Measurements from ENCODE around the gene MYH15.

Gene MYH15

DNA sequence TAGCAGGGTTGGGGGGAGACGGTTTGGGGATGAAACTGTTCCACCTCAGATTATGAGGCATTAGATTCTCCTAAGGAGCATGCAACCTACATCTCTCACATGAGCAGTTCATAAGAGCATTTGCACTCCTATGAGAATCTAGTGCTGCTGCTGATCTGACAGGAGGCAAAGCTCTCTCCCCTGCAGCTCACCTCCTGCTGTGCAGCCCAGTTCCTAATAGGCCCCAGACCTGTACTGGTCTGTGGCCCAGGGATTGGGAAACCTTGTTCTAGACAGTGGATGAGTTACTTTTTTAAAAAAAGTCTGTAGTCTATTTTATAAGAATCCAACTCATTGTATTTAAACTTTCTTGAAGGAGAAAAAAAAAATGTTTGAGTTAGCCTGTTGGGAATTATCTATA is 114.1 kb downstream of the MYH15 start:
- H3K27me3 ChIP-seq (ENCODE audit: control insufficient read depth, insufficient read depth, low read length): no peaks in the 10 kb centered on the region
- TF ChIP-seq, protein P1, sequence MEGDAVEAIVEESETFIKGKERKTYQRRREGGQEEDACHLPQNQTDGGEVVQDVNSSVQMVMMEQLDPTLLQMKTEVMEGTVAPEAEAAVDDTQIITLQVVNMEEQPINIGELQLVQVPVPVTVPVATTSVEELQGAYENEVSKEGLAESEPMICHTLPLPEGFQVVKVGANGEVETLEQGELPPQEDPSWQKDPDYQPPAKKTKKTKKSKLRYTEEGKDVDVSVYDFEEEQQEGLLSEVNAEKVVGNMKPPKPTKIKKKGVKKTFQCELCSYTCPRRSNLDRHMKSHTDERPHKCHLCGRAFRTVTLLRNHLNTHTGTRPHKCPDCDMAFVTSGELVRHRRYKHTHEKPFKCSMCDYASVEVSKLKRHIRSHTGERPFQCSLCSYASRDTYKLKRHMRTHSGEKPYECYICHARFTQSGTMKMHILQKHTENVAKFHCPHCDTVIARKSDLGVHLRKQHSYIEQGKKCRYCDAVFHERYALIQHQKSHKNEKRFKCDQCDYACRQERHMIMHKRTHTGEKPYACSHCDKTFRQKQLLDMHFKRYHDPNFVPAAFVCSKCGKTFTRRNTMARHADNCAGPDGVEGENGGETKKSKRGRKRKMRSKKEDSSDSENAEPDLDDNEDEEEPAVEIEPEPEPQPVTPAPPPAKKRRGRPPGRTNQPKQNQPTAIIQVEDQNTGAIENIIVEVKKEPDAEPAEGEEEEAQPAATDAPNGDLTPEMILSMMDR (IDR thresholded peaks at IDR 0.05): no peak
- H3K27ac ChIP-seq: no peak overlapping the region
- no peak overlapping the region for H2AFZ ChIP-seq
- H3K9ac ChIP-seq: no peak overlapping the region
- H3K4me2 ChIP-seq (ENCODE audit: low read length): no peak overlapping the region
- no peaks in the 10 kb centered on the region for H3K79me2 ChIP-seq
- no peaks in the 10 kb centered on the region for H3K36me3 ChIP-seq (ENCODE audit: control insufficient read depth, insufficient read depth, low read length)
- no peaks in the 10 kb centered on the region for H3K9me3 ChIP-seq (ENCODE audit: control insufficient read depth, low read length)
- no peak overlapping the region for H3K4me3 ChIP-seq (ENCODE audit: low read depth, low read length)
- no peaks in the 10 kb centered on the region for H3K4me1 ChIP-seq

DNA sequence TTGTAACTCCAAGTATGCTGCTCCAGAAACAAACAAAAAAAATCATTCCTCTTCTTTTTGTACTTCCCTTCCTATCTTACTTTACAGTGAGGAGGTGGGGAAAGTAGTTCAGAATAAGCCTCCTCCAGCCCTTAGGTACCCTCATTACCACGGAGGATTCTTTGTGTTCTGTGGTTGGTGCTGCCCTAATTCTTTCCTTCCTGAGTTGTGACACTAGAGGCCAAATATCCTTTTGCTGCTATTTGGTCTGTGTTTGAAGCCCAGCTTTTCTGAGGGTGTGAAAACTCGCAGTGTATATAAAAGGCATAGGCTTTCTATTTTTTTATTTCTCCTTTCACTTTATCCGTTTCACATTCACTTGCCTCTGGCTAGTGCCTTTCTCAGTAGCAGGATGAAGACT is 115.8 kb downstream of the MYH15 start:
- Histone ChIP-seq H3K36me3 (ENCODE audit: control insufficient read depth, insufficient read depth, low read length) (no peaks in the 10 kb centered on the region), H2AFZ (no peak overlapping the region), H3K27me3 (ENCODE audit: control insufficient read depth, insufficient read depth, low read length) (no peaks in the 10 kb centered on the region), H3K4me3 (ENCODE audit: low read depth, low read length) (no peak overlapping the region), H3K9me3 (ENCODE audit: control insufficient read depth, low read length) (no peaks in the 10 kb centered on the region), H3K79me2 (no peaks in the 10 kb centered on the region), H3K9ac (no peak overlapping the region), H3K27ac (no peak overlapping the region), H3K4me1 (no peaks in the 10 kb centered on the region), H3K4me2 (ENCODE audit: low read length) (no peak overlapping the region)
- TF ChIP-seq, protein P1 (IDR thresholded peaks at IDR 0.05): no peak

DNA sequence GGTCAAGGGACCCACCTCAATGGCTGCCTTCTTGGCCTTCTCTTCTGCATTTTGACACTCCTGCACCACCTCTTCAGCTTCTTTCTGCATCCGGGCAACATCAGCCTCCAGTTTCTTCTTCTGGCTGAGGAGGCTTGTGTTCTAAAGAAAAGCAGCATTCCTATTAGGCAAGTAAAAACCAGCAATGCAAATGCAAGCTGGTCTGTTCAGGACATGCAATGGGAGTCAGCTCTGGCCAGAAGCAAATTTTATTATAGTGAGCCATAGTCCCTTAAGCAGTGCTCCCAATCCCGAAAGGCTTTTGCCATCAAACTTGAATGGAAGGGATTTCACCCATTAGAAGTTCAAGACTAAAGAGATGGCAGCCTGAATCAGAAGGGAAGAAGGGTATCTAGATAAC is 116.4 kb downstream of the MYH15 start:
- Histone ChIP-seq H3K9me3 (ENCODE audit: control insufficient read depth, low read length) (no peaks in the 10 kb centered on the region), H3K4me1 (no peaks in the 10 kb centered on the region)
- TF ChIP-seq, protein P1 (IDR thresholded peaks at IDR 0.05): no peak

DNA sequence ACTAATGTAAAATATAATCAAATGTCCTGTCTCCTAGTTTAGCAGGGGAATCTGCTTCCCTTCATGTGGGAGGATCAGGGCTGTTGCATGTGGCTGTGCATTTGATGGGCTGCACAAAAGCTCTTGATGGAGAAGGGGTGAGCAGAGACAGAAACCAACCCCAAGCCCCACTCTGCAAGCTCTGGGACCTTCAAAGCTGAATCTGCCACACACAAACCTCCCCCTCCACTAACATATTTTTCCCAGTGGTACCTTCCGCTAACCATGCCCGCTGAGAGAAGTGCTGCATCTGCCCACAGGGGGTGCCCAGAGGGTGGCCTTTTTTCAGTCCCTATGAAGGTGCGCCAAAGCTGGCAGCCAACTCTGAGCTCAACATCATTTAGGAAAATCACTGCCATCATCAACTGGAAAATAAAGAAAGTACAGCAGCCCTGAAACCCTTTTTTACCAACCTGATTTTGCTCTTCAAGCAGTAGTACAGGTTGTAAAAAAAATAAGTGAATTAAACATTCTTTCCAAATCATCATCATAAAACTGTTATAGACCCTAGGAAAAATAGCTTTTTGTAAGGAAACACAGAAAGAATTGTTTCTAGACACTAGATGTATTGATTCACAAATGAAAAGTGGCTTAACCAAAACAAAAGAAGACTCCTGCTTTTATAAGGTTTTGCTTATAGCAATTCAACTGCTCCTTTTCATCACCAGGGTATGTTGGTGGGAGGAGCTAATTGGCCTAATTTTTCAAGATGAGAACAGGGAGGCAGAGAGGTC is 117.1 kb downstream of the MYH15 start:
- Histone ChIP-seq H3K4me2 (ENCODE audit: low read length) (no peak overlapping the region), H3K4me1 (no peaks in the 10 kb centered on the region), H3K27ac (no peak overlapping the region), H3K79me2 (no peaks in the 10 kb centered on the region), H3K9ac (no peak overlapping the region), H2AFZ (no peak overlapping the region), H3K4me3 (ENCODE audit: low read depth, low read length) (no peak overlapping the region), H3K27me3 (ENCODE audit: control insufficient read depth, insufficient read depth, low read length) (no peaks in the 10 kb centered on the region), H3K36me3 (ENCODE audit: control insufficient read depth, insufficient read depth, low read length) (no peaks in the 10 kb centered on the region), H3K9me3 (ENCODE audit: control insufficient read depth, low read length) (no peaks in the 10 kb centered on the region)
- TF ChIP-seq, protein P1 (IDR thresholded peaks at IDR 0.05): no peak

More for the DNA sequence above, 116.4 kb downstream of the MYH15 start:
- no peaks in the 10 kb centered on the region for H3K27me3 ChIP-seq (ENCODE audit: control insufficient read depth, insufficient read depth, low read length)
- no peak overlapping the region for H3K9ac ChIP-seq
- no peak overlapping the region for H3K27ac ChIP-seq
- no peak overlapping the region for H2AFZ ChIP-seq
- no peaks in the 10 kb centered on the region for H3K79me2 ChIP-seq
- no peaks in the 10 kb centered on the region for H3K36me3 ChIP-seq (ENCODE audit: control insufficient read depth, insufficient read depth, low read length)
- no peak overlapping the region for H3K4me3 ChIP-seq (ENCODE audit: low read depth, low read length)
- no peak overlapping the region for H3K4me2 ChIP-seq (ENCODE audit: low read length)
